Transverse colon (tissue), 4 donors: ENCODE measurements around the gene MRPS6.

ENCODE experiments used
- CTCF ChIP-seq, 5 experiments: fragments of 200-600 bp in 3 of 5; fragments of 450-650 bp in 2 of 5; sonication (generic) in 3 of 5; IDR thresholded peaks; 1 replicate in 2 of 5; 2 replicates in 3 of 5; pipeline ENCODE4 v1.5.1; 2016 to 2017; ENCODE audit warnings: antibody characterized with exemption in 5 of 5, inconsistent platforms in 3 of 5, mild to moderate bottlenecking in 2 of 5, moderate library complexity in 1 of 5
- POLR2AphosphoS5 ChIP-seq, 3 donors: sonication (generic); formaldehyde crosslinking; IDR thresholded peaks; one replicate each; pipeline ENCODE4 v1.6.1; 2016; ENCODE audit warnings: antibody characterized with exemption in 3 of 3

- TF ChIP-seq CTCF (IDR thresholded peaks at IDR 0.05) (no peak), POLR2AphosphoS5 (IDR thresholded peaks at IDR 0.05) (no peak)
Measured at GRCh38 chr21:34183331-34183928, 110.1 kb downstream of the MRPS6 start.
